GM21360 (cell line): Measurements from ENCODE around the gene PKDCC.
A peak's percentile ranks its signal among the peaks of the same experiment; 100 is the strongest.

Experiments
- ATAC-seq: cut with Tn5 transposase; IDR thresholded peaks from one replicate; pipeline ENCODE4 v1.9.1; 2021; ENCODE audit warnings: mild to moderate bottlenecking, moderate library complexity; ENCODE audit not compliant: unreplicated experiment

PKDCC gene, protein sequence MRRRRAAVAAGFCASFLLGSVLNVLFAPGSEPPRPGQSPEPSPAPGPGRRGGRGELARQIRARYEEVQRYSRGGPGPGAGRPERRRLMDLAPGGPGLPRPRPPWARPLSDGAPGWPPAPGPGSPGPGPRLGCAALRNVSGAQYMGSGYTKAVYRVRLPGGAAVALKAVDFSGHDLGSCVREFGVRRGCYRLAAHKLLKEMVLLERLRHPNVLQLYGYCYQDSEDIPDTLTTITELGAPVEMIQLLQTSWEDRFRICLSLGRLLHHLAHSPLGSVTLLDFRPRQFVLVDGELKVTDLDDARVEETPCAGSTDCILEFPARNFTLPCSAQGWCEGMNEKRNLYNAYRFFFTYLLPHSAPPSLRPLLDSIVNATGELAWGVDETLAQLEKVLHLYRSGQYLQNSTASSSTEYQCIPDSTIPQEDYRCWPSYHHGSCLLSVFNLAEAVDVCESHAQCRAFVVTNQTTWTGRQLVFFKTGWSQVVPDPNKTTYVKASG

DNA sequence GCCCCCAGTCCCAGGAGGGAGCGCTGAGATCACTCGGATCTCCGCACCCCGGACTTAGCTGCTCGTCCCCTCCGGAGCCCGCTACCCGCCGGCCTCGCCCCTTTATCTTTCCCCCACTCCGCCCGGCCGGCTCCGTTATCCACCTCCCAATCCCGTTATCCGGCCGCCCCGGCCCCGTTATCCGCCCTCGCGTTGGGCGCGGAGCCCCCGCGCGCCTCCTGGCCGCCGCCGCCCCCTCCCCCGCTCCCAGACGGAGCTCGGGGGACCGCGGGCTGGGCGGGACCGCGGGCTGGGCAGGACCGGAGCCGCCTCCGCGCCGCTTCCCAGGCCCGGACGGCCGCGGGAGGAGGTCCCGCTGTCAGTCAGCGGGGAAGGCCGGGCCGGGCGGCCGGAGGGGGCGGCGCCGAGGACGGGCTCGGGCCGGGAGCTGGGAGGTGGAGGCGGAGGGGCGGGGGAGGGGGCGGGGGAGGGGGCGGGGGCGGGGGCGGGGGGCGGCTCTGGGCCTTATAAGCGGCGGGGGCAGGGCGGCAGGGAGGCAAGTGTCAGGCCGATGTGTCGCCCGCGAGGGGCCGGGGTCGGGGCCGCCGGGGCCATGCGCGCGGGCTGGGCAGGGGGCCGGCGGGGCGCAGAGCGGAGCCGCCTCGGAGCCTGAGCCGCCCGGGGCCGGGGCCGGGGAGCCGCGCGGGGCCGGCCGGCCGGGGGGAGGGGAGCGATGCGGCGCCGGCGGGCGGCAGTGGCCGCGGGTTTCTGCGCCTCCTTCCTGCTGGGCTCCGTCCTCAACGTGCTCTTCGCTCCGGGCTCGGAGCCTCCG lies at the start of gene PKDCC:
Gene PKDCC, plus strand, starts transcription at position 534 of the 811 bp plus-strand sequence. Its CDS starts 179 bp downstream, at position 713.
- ATAC-seq = peak; percentile 71

DNA sequence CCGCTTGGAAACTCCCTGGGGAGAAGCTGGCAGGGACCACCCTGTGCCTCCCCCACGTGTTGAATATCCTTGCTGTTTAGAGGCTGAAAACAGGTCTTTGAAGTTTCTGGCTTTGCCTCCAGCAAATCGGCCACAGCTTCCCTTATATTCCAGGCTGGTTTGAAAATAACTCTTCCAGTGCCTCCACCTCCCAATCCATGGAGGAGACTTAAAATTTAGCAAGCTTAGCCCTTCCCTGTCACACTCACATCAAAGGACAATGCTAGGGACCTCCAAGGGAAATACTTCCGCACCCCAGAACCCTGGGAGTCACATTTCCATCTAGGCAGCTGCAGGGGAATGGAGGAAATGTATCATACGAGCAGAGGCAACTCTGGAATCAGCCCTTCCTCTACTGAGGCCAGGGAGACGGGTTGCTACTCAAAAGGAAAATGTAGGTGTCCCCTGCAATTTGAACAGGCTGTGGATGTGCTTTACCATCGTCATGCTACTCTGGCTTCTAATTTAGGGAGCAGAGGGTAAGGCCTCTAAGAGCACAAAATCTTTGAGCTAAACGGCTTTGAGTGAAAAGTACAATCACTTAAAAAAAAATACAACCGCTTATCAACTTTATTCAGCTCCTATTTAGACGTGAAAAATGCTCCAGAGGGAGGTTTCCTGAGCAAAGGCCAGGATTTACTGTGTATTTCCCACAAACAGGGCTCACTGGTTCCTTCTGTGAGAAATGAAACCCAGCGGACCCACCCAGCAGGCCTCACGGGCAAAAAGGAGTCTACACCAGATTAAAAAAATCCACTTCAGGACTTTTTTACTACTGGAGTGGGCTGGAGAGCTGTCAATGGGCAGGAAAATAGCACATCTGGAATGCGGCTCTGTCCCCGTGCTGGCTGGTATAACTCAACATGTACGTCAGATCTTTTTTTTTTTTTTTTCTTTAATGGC lies 49.4 kb upstream of the PKDCC start:
- ATAC-seq = no peak

DNA sequence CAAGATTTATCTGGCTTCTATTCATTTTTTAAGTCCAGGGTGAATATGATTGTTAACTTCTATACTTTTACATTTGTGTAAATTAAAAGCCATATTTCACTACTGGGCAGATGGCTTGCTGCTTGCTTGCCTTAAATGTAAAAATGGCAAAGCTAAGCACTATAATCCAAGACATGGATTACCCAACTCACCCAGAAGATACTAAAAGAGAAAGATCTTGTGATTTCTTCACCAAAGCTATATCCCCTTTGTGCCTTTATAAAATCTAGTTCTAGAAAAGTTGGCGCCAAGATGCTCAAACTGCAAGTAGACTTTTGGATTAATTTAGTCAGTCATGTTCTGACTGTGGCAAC lies 48.7 kb upstream of the PKDCC start:
- no peak for ATAC-seq

DNA sequence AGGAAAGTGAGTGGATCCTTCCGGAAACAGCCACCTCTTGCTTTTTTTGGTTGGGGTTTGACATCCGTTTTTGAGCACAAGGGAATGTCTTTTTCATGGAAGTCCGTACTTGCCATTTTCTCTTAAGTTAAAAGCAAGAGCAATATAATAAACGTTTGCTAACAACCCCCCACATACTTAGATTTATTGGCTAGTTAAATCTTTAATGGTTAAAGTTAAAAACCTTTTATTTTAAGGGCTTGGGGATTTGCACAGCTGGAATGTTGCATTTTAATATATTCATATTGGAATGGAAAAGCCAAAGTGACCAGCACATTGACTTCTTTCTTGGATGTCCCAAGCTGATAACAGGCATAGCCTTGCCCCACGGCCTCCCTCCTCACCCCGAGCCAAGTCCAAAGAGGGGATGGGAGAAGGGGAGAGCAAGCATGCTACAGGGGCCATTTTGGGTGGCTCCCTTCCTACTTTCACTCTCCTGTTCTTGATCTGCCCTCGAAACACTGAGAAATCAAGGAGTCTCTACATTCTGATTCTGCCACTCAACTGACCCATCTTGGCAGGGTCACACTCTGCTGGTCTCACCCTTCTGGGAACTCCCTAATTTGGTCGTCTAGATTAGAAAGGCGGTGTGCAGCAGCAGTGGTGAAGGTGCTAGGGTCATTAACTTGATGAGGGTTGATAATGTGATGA lies 48.1 kb upstream of the PKDCC start:
- no peak for ATAC-seq

DNA sequence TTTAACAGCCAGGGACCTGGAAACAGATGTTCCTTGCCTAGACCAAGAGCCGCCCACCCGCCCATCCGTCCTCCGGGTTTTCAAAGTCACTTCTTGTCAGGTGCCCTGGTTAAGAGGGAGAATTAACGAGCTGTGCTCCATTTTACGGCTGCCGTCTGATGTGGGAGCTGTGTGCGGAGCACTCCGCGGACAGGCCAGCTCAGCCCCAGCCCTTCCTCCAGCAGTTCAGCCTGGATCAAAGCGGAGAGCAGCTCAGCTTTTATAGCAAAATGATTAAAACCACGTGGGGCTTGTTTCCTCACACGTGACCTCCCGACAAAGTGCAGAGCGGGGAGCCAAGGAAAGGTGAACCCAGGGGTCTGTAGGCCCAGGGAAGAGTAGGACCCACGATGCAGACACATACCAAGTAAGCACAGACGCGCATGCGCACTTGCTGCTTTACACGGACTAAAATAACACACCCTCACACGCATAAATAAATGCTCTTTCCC lies 46.1 kb upstream of the PKDCC start:
- ATAC-seq = no peak

DNA sequence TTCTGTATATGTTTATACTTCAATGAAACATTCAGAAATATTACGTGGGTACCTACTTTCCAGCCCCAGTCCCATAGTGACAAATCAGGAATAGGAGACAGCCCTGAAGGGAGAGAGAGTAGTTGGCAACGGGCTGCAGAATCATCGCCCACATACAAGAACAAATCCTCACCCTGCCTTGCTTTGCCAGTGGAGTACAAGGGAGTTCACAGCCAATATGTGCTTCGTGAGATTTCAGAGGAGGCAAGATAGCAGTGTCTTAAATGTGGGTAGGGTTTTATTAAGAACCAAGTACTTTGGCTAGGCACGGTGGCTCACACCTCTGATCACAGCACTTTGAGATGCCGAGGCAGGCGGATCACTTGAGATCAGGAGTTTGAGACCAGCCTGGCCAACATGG lies 40.3 kb upstream of the PKDCC start:
- ATAC-seq = no peak

DNA sequence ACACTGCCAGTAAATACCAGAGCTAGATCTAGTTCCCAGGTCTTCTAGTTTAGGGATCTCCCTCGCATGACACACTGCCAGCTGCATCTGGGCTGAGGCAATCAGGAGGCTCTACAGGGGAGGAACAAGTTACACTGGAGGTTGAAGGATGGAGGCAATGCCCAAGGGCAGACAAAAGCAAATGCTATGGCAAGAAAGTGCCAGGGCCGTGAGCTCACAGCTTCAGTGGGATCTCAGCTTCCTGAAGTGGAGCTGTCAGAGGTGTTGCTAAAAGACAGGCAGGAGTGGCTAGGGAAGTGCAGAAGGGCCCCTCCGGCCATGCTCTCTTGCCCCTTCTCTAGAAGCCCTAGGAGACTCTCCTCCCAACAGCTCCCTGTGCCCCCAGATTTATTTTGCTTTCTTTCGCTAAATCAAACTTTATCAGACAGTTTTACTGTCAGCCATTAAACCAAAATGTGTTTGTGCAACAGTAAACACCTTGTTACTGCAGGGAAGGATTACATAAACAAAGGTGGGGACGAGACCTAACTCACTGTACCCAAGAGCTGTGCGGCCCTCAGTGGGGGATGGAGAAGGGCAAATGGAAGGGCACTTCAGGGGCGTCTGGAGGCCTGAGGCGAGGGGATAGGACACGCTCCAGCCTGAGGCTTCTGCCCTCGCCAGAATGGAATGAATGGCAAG lies 39.4 kb upstream of the PKDCC start:
- ATAC-seq = no peak

DNA sequence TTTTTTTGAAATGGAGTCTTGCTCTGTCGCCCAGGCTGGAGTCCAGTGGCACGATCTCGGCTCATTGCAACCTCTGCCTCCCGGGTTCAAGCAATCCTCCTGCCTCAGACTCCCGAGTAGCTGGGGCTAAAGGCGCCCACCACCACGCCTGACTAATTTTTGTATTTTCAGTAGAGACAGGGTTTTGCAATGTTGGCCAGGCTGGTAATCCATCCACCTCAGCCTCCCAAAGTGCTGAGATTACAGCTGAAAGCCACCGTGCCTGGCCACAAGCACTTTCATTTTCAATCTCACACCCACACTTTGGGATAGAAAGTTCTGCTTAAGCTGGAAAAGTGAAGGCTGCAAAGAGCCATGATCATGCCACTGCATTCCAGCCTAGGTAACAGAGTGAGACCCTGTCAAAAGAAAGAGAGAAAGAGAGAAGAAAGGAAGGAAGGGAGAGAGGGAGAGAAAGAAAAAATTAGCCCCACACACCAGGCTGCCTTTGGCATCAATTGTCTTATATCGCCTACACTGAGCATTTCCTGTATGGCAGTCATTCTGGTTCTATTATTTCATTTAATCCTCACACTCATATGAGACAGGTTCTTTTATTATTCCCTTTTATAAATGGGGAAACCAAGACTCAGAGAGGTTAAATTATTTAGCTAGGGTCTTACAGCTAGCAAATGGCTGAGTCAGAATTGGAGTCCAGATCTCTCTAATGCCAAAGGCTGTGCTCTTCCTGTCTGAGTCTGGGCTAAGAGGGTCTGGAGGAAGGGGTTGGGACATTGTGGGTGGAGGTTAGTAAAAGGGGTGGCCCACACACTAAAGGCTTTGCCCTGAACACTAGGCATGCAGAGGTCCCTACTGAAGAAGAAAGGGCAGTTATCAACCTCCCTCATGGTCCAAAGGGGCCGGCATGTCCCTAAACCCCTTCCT lies 37.9 kb upstream of the PKDCC start:
- ATAC-seq = peak; percentile 73

DNA sequence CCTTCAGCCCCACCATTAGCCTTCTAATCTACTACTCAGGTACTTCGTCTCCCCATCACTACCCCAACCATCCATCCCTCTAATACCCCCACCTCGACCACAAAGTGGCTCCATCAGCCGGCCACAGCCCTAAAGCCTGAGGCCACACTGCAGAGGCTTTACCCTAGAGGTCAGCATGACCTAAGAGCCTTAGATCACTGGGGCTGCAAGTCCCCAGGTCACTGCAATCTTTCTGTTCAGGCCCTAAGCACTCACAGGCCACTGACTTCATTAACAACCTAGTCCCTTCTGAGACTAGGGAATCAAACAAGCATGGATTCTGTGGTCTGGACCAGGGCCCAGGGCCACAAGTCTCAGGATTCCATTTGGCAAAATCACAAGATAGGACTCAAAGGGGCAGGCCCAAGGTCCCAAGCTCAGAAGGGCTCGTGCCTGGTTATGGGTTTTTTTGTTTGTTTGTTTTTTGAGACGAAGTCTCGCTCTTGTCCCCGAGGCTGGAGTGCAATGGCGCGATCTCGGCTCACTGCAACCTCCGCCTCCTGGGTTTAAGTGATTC lies 37.0 kb upstream of the PKDCC start:
- ATAC-seq = no peak

DNA sequence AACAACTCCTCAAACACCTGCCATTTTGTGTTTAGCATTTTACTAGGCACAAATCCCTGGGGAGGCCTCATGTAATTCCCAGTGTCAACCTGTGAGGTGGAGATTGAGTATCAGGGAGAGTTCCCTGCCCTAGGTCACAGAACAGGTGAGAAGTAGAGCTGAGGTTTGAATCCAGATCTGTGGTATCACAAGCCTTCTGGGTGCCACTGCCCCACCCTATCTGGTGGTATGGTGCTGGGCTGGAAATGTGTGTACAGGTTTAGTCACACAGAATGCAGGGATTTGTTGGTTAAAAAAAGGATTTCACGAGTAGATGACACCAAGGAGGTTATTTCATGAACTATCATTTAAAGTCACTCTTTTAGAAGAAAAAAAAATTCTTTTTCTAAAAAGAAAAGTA lies 35.7 kb upstream of the PKDCC start:
- ATAC-seq = no peak

DNA sequence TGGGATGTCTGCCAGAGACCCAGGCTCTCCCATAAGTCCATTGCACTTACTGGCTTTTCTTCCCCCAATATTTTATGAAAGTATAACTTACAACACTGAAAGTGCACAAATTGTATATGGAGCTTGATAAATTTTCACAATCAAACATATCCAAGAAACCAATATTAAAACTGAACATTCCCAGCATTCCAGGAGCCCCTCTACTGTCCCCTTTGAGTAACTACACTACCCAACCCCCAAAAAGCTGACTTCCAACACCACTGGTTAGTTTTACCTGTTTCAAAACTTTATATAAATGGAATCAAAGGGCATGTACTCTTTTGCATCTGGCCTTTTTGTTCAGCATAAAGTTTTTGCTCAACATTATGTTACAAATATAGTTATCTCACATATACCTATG lies 35.2 kb upstream of the PKDCC start:
- no peak for ATAC-seq

DNA sequence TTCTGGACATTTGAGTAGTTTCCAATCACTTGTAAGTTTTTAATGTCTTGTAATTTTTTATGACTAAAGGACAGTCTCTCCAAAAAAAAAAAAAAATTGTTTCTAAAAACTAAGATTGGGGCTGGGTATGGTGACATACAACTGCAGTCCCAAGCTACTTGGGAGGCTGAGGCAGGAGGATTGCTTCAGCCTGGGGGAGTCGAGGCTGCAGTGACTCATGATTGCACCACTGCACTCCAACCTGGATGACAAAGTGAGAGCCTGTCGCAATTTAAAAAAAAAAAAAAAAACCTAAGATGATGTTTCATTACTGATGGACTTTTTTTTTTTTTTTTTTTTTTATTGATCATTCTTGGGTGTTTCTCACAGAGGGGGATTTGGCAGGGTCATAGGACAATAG lies 34.4 kb upstream of the PKDCC start:
- no peak for ATAC-seq

DNA sequence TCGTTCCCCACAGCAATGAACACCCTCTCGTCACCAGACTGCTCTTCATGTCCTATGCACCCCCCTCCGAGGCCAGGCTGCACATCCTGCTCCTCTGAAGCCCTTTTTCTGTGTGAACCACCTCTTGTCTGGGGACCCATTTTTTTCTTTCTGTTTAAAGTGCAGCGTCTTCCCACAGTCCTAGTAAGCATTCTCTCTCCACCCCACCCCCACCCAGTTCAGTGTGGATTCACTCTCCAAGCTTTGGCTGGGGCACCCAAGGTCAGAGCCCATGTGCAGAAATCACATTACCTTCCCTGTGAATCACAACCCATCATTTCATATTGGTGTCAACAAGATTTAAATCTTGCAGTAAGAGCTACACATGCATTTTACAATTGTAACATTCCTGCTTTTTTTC lies 26.4 kb upstream of the PKDCC start:
- ATAC-seq = no peak

DNA sequence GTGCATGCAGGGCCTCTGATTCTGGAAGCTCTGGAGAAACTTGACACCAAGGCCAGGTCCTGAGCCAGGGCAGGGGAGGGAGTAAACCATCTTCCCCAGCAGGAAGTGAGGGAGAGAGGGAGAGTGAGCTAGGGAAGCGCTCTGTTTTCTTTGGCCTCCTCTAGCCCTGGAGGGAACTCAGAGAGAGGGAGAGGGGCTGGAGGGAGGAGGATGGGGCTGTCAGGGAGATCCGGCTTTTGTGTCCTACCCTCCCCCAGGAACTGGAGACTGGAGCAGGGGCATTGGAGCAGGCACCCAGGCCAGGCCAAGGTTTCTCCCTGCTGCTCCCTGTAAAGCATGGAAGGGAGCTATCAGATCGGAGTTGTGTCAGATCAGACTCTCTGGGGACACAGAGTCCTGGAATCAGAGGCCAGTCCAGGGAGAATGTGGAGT lies 22.7 kb upstream of the PKDCC start:
- no peak for ATAC-seq

DNA sequence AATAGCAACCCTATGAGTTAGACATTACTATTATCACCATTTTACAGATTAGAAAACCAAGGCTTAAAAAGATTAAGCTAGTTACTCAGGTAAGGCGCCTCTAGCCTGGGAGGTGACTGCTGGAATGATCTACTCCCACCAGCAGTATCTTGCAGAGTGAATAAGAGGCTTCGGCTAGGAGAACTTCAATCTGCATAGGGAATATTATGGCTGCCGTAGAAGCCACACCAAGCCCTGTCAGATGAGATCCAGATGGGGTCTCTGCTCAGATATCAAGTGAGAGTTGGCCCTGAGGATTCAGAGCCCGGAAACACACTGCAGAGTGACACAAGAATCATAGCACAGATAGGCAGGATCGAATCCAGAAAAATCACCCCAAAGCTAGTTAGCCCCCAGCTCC lies 21.5 kb upstream of the PKDCC start:
- ATAC-seq = no peak

DNA sequence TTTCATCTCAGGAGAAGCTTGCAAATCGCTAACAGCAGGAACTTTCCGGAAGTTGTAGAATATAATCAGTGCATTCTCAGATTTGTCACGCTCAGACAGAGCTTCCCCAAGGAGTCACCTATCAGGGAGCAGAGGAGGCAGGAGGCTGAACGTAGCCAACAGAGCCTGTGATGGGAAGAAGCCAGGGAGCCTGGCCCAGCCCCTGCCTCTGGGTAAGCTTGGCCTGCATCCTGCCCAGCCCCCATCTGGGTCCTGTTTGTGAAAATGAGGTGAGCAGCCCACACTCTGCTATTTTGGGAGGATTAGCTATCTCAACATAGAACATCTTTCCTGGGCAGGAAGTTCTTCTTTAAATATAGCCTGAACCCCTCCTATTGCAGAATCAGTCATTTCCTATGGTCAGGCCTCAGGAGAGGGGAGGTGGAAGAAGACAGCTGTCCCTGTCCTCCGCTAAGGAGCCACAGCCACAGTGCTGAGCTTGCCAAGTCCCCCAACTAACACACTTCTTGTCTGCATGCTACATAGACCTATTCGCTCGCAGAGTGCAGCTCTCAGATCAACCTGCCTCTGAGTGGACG lies 19.2 kb upstream of the PKDCC start:
- ATAC-seq = peak; percentile 85

DNA sequence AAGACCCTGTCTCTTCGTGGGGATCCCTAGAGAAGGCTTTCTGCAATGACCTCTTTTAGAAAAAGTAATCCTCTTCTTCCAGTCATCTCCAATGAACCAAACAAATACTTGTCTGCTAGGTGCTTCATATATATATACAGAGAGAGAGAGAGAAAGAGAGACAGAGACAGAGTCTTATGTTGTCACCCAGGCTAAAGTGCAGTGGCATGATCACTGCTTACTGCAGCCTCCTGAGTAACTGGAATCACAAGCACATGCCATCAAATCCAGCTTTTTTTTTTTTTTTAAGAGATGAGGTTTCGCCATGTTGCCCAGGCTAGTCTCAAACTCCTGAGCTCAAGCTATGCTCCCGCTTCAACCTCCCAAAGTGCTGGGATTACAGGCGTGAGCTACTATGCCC lies 18.6 kb upstream of the PKDCC start:
- ATAC-seq = peak; percentile 9

DNA sequence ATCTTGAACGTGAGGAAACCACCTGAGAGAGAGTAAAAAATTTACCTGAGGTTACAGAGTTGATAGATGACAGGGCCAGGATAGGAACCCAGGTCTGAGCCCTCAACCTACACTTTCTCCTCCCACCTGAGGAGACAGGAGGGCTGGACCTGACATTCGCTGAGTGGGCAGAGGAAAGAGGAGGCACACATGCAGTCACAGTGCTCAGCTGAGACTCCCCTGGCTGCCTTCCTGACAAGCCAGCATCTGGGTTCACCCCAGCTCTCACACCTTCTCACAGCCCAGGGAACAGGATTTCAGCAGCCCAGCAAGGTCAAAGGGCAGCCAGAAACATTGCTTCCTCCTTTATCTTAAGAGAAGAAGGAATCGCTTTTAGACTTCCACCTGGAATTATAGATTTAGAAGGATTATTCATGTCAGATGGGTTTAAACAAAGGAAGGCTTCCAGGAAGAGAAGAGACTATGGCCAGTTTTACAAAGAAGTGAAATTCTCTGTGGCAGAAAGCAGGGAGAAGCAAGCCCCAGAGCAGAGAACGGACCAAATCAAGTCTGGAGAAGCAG lies 18.1 kb upstream of the PKDCC start:
- no peak for ATAC-seq
